ENCODE results near the gene ACKR2. TPM values are rescaled to one million over a fixed set of nuclear protein-coding genes. Genes with fewer than 3 reads are reported as not detected.

Gene ACKR2
- total RNA-seq, 3 donors from 2014 or later, result 1.8 to 15.8 (median 6.9) TPM

GRCh38 chr3:42822828-42823227 lies 13.6 kb downstream of the ACKR2 start:
- TF ChIP-seq POLR2A (IDR thresholded peaks at IDR 0.05) (no peak), POLR2AphosphoS5 (IDR thresholded peaks at IDR 0.05) (no peak), CTCF (IDR thresholded peaks at IDR 0.05) (no peak)
- Histone ChIP-seq H3K27me3 (no peaks in the 10 kb centered on the region), H3K9me3 (no peaks in the 10 kb centered on the region), H3K4me3 (no peak overlapping the region), H3K4me1 (no peaks in the 10 kb centered on the region), H3K36me3 (no peaks in the 10 kb centered on the region), H3K27ac (peak overlapping the region; percentile 22 to 35)
- intact Hi-C loops (cut with DNase I; ENCODE audit: low total_unique reads), result no loop called here
- DNase-seq (ENCODE audit: low spot score in 2 of 2), result no peak

GRCh38 chr3:42823351-42823750 lies 14.1 kb downstream of the ACKR2 start:
- intact Hi-C loops (cut with DNase I; ENCODE audit: low total_unique reads), result no loop called here
- DNase-seq (ENCODE audit: low spot score in 2 of 2), result no peak

GRCh38 chr3:42826141-42826540 lies 16.9 kb downstream of the ACKR2 start:
- no peak for DNase-seq (ENCODE audit: low spot score in 2 of 2)
- no peaks in the 10 kb centered on the region for H3K4me1 ChIP-seq
- TF ChIP-seq POLR2A (IDR thresholded peaks at IDR 0.05), result no peak
- no peak for TF ChIP-seq CTCF (IDR thresholded peaks at IDR 0.05)
- no peak for TF ChIP-seq POLR2AphosphoS5 (IDR thresholded peaks at IDR 0.05)
- no peaks in the 10 kb centered on the region for H3K27me3 ChIP-seq
- H3K9me3 ChIP-seq, result no peaks in the 10 kb centered on the region
- no peaks in the 10 kb centered on the region for H3K36me3 ChIP-seq
- H3K27ac ChIP-seq, result no peak overlapping the region
- no peak overlapping the region for H3K4me3 ChIP-seq
- intact Hi-C loops (cut with DNase I; ENCODE audit: low total_unique reads), result no loop called here

More at GRCh38 chr3:42823351-42823750, 14.1 kb downstream of the ACKR2 start:
- peak overlapping the region; percentile 22 to 35 for H3K27ac ChIP-seq
- TF ChIP-seq POLR2A (IDR thresholded peaks at IDR 0.05) (no peak), POLR2AphosphoS5 (IDR thresholded peaks at IDR 0.05) (no peak), CTCF (IDR thresholded peaks at IDR 0.05) (no peak)
- H3K9me3 ChIP-seq, result no peaks in the 10 kb centered on the region
- H3K4me3 ChIP-seq, result no peak overlapping the region
- H3K36me3 ChIP-seq, result no peaks in the 10 kb centered on the region
- no peaks in the 10 kb centered on the region for H3K27me3 ChIP-seq
- H3K4me1 ChIP-seq, result no peaks in the 10 kb centered on the region

- Histone ChIP-seq H3K4me1 (no peaks in the 10 kb centered on the region), H3K27me3 (no peaks in the 10 kb centered on the region), H3K9me3 (no peaks in the 10 kb centered on the region), H3K27ac (no peak overlapping the region), H3K4me3 (no peak overlapping the region), H3K36me3 (no peaks in the 10 kb centered on the region)
- intact Hi-C loops (cut with DNase I; ENCODE audit: low total_unique reads), result no loop called here
- DNase-seq (ENCODE audit: low spot score in 2 of 2), result no peak
- no peak for TF ChIP-seq CTCF (IDR thresholded peaks at IDR 0.05)
- no peak for TF ChIP-seq POLR2A (IDR thresholded peaks at IDR 0.05)
- TF ChIP-seq POLR2AphosphoS5 (IDR thresholded peaks at IDR 0.05), result no peak
These were observed 17.8 kb downstream of the ACKR2 start for GRCh38 chr3:42827023-42827422.

- Histone ChIP-seq H3K9me3 (no peaks in the 10 kb centered on the region), H3K4me3 (no peak overlapping the region), H3K27ac (peak overlapping the region in 1 of 2 donors; percentile 23), H3K4me1 (no peaks in the 10 kb centered on the region), H3K36me3 (no peaks in the 10 kb centered on the region), H3K27me3 (no peaks in the 10 kb centered on the region)
- intact Hi-C loops (cut with DNase I; ENCODE audit: low total_unique reads), result no loop called here
- TF ChIP-seq CTCF (IDR thresholded peaks at IDR 0.05) (no peak), POLR2A (IDR thresholded peaks at IDR 0.05) (no peak), POLR2AphosphoS5 (IDR thresholded peaks at IDR 0.05) (no peak)
- no peak for DNase-seq (ENCODE audit: low spot score in 2 of 2)
These were observed 18.4 kb downstream of the ACKR2 start for GRCh38 chr3:42827654-42828053.
